ENCODE measurements around the gene CUTA.

CUTA gene

DNA sequence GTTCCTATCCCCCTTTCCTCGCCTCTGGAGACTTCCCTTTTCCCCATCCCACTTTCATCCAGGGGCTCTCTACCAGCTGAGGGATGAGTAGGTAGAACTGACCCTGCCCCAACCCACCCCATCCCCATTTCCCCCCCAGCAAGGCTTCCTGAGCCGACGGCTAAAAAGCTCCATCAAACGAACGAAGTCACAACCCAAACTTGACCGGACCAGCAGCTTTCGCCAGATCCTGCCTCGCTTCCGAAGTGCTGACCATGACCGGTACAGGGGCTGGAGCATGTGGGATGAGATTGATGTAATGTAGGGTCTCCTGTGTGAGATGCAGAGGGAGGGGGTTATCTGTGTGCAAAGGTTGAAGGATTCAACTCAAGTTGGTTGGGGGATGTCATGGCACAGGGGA is 14.6 kb upstream of the CUTA start:
- peak overlapping the region; percentile 98 for H2BK5ac ChIP-seq (ENCODE audit: low read length)
- peak overlapping the region; percentile 87 for H3K4ac ChIP-seq (ENCODE audit: low read depth, low read length)
- no peak overlapping the region for H4K8ac ChIP-seq (ENCODE audit: low read depth, low read length)
- H2BK120ac ChIP-seq (ENCODE audit: low read depth, low read length): peak overlapping the region; percentile 66
- H3K27me3 ChIP-seq (ENCODE audit: insufficient read depth, low read length, poor library complexity): no peaks in the 10 kb centered on the region
- peak overlapping the region; percentile 81 for H3K56ac ChIP-seq (ENCODE audit: low read length)
- peak overlapping the region; percentile 69 for H3K18ac ChIP-seq (ENCODE audit: low read length)
- H3K27ac ChIP-seq (ENCODE audit: low read depth, low read length): peak overlapping the region; percentile 98
- H3K36me3 ChIP-seq (ENCODE audit: control insufficient read depth, insufficient read depth, low read length): peaks cover 9% of the 10 kb centered on the region
- H3K9ac ChIP-seq (ENCODE audit: low read length): peak overlapping the region; percentile 71
- no peak overlapping the region for H2BK15ac ChIP-seq (replicated peaks; ENCODE audit: low read depth)
- no peak overlapping the region for H3K23ac ChIP-seq (ENCODE audit: low read length)
- H3K4me1 ChIP-seq (ENCODE audit: control insufficient read depth, low read depth, low read length): peaks cover 30% of the 10 kb centered on the region
- H3K79me2 ChIP-seq (ENCODE audit: control insufficient read depth, insufficient read depth, low read length): peaks cover 40% of the 10 kb centered on the region
- peak overlapping the region; percentile 2 for H2AK5ac ChIP-seq (ENCODE audit: low read length)
- peak overlapping the region; percentile 71 for H3K4me2 ChIP-seq (ENCODE audit: low read length)
- no peak overlapping the region for H3K4me3 ChIP-seq (ENCODE audit: low read length)
- no CpG with 5 or more reads among the region's 10 CpGs for WGBS (ENCODE audit: extremely low coverage, insufficient coverage, low lambda C conversion rate)
- peaks cover 27% of the 10 kb centered on the region for H3K79me1 ChIP-seq (ENCODE audit: low read length)
- no peak overlapping the region for H4K5ac ChIP-seq (ENCODE audit: low read length)
- no peak for DNase-seq

DNA sequence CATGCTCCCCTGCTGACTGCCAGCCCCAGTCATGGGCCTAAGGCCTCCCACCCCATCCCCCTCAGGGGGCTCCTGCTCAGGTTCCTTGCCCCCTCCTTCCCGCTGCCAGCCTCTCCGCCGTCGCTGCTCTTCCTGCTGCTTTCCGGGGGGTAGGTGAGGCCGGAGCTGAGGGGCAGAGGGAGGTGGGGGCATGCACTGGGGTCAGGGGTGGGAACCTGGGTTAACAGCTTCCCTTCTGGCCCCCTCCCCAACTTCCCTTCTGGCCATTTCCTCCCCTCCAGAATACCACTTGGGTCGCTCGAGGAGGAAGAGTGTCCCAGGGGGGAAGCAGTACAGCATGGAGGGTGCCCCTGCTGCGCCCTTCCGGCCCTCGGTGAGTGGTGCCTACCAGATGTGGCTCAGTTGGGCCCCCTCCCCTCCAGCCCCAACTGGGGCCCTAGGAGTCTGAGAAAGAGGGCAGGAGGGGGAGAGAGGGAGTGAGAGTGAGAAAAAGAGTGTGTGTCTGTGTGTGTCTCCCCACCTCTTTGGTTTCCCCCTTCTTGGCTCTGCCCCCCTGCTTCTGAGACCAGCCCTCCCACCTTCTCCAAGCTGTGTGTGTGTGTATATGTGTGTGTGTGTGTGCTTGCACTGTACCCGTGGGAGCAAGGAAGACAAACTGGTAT is 14.1 kb upstream of the CUTA start:
- H3K4me1 ChIP-seq (ENCODE audit: control insufficient read depth, low read depth, low read length): peaks cover 34% of the 10 kb centered on the region
- no peaks in the 10 kb centered on the region for H3K27me3 ChIP-seq (ENCODE audit: insufficient read depth, low read length, poor library complexity)
- H2AK5ac ChIP-seq (ENCODE audit: low read length): peak overlapping the region; percentile 97
- no peak overlapping the region for H3K4me3 ChIP-seq (ENCODE audit: low read length)
- no peak overlapping the region for H2BK15ac ChIP-seq (replicated peaks; ENCODE audit: low read depth)
- WGBS (ENCODE audit: extremely low coverage, insufficient coverage, low lambda C conversion rate): no CpG with 5 or more reads among the region's 12 CpGs
- H4K5ac ChIP-seq (ENCODE audit: low read length): no peak overlapping the region
- H3K4me2 ChIP-seq (ENCODE audit: low read length): peak overlapping the region; percentile 71
- peak overlapping the region; percentile 86 for H3K18ac ChIP-seq (ENCODE audit: low read length)
- peak overlapping the region; percentile 94 for H4K8ac ChIP-seq (ENCODE audit: low read depth, low read length)
- peak overlapping the region; percentile 81 for H3K56ac ChIP-seq (ENCODE audit: low read length)
- H3K9ac ChIP-seq (ENCODE audit: low read length): peak overlapping the region; percentile 71
- peak overlapping the region; percentile 98 for H3K27ac ChIP-seq (ENCODE audit: low read depth, low read length)
- H3K79me2 ChIP-seq (ENCODE audit: control insufficient read depth, insufficient read depth, low read length): peaks cover 44% of the 10 kb centered on the region
- peak overlapping the region; percentile 98 for H2BK5ac ChIP-seq (ENCODE audit: low read length)
- peak overlapping the region; percentile 66 for H2BK120ac ChIP-seq (ENCODE audit: low read depth, low read length)
- H3K23ac ChIP-seq (ENCODE audit: low read length): peak overlapping the region; percentile 69
- peaks cover 9% of the 10 kb centered on the region for H3K36me3 ChIP-seq (ENCODE audit: control insufficient read depth, insufficient read depth, low read length)
- H3K4ac ChIP-seq (ENCODE audit: low read depth, low read length): peak overlapping the region; percentile 87
- DNase-seq: peak; percentile 39
- peaks cover 31% of the 10 kb centered on the region for H3K79me1 ChIP-seq (ENCODE audit: low read length)

DNA sequence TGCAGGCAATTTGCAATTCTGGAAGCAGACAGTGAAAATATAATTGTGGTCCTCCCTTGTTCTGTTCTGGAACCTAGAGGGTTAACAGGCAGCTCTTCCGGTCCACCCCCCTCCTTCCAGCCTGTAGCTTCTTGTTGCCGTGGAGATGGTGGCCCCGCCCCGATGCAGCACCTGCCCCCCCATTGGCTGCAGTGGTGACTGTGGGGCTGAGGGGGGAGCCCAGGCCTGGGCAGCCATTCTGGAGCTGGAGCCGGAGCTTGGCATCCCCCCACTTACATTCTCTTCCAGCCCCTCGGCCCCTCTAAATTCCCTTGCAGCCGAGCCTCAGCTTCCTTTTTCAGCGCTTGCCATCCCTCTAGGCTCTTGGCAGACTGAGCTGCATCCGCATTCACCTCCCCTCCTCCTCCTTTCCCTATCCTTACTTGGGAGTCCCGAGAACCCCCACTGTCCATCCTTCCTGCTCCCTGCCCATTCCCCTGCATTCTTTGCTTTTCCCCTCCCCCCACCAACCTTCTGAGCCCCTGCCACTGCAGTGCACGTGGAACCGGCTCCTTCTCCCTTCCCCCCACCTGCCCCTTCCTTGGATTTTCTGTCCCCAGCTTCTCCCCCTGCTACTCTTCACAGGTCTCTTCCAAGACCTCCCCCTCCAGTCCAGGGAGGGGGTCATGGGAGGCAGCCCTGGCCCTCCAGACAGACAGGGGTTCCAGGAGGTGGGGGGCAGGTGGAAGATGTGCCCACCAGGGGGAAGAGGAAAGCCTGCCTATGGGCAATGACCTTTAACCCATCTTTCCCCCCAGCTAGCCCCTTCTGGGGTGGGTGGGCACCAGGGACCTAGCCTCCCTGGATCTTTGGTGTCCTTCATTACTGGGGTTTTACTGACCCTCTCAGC is 13.3 kb upstream of the CUTA start:
- peaks cover 46% of the 10 kb centered on the region for H3K79me2 ChIP-seq (ENCODE audit: control insufficient read depth, insufficient read depth, low read length)
- H2BK5ac ChIP-seq (ENCODE audit: low read length): peak overlapping the region; percentile 98
- peak overlapping the region; percentile 71 for H3K4me2 ChIP-seq (ENCODE audit: low read length)
- H4K8ac ChIP-seq (ENCODE audit: low read depth, low read length): peak overlapping the region; percentile 94
- peak overlapping the region; percentile 69 for H3K23ac ChIP-seq (ENCODE audit: low read length)
- H3K79me1 ChIP-seq (ENCODE audit: low read length): peaks cover 33% of the 10 kb centered on the region
- no CpG with 5 or more reads among the region's 12 CpGs for WGBS (ENCODE audit: extremely low coverage, insufficient coverage, low lambda C conversion rate)
- H2BK120ac ChIP-seq (ENCODE audit: low read depth, low read length): peak overlapping the region; percentile 39
- H3K36me3 ChIP-seq (ENCODE audit: control insufficient read depth, insufficient read depth, low read length): peaks cover 9% of the 10 kb centered on the region
- peak overlapping the region; percentile 71 for H3K9ac ChIP-seq (ENCODE audit: low read length)
- H2BK15ac ChIP-seq (replicated peaks; ENCODE audit: low read depth): peak overlapping the region; percentile 11
- H3K56ac ChIP-seq (ENCODE audit: low read length): peak overlapping the region; percentile 81
- H3K4ac ChIP-seq (ENCODE audit: low read depth, low read length): peak overlapping the region; percentile 87
- no peak overlapping the region for H4K5ac ChIP-seq (ENCODE audit: low read length)
- H3K27me3 ChIP-seq (ENCODE audit: insufficient read depth, low read length, poor library complexity): no peaks in the 10 kb centered on the region
- peak overlapping the region; percentile 33 for H3K4me3 ChIP-seq (ENCODE audit: low read length)
- H3K27ac ChIP-seq (ENCODE audit: low read depth, low read length): peak overlapping the region; percentile 98
- DNase-seq: peak; percentile 98
- peak overlapping the region; percentile 86 for H3K18ac ChIP-seq (ENCODE audit: low read length)
- H3K4me1 ChIP-seq (ENCODE audit: control insufficient read depth, low read depth, low read length): peaks cover 35% of the 10 kb centered on the region
- H2AK5ac ChIP-seq (ENCODE audit: low read length): peak overlapping the region; percentile 97

DNA sequence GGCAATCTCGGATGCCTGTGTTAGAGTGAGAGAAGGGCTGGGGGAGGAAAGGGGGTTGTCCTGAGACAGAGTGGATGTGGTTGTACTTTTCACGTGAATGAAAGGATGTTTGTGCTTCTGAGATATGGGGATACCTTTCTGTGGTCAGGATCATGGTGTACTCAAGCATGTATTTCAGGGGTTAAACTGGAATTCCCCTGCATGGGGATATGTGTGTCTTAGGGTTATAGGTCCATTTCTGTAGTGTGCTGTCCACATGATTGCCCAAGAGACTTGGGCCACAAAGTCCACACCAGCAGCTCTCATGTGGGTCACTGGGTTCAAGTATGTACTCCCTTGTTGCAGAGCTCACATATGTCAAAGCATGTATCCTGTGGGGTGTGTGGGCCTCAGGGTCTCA is 12.4 kb upstream of the CUTA start:
- H3K9ac ChIP-seq (ENCODE audit: low read length): peak overlapping the region; percentile 11
- peak overlapping the region; percentile 2 for H2AK5ac ChIP-seq (ENCODE audit: low read length)
- no peak overlapping the region for H3K23ac ChIP-seq (ENCODE audit: low read length)
- no peak overlapping the region for H3K18ac ChIP-seq (ENCODE audit: low read length)
- no peak overlapping the region for H4K8ac ChIP-seq (ENCODE audit: low read depth, low read length)
- H3K27ac ChIP-seq (ENCODE audit: low read depth, low read length): peak overlapping the region; percentile 98
- no peak overlapping the region for H3K4me3 ChIP-seq (ENCODE audit: low read length)
- no peak overlapping the region for H3K4ac ChIP-seq (ENCODE audit: low read depth, low read length)
- no CpG with 5 or more reads among the region's 2 CpGs for WGBS (ENCODE audit: extremely low coverage, insufficient coverage, low lambda C conversion rate)
- H4K5ac ChIP-seq (ENCODE audit: low read length): no peak overlapping the region
- H2BK120ac ChIP-seq (ENCODE audit: low read depth, low read length): no peak overlapping the region
- H3K79me1 ChIP-seq (ENCODE audit: low read length): peaks cover 30% of the 10 kb centered on the region
- no peaks in the 10 kb centered on the region for H3K27me3 ChIP-seq (ENCODE audit: insufficient read depth, low read length, poor library complexity)
- no peak overlapping the region for H3K4me2 ChIP-seq (ENCODE audit: low read length)
- peak overlapping the region; percentile 52 for H2BK5ac ChIP-seq (ENCODE audit: low read length)
- H3K4me1 ChIP-seq (ENCODE audit: control insufficient read depth, low read depth, low read length): peaks cover 35% of the 10 kb centered on the region
- peak overlapping the region; percentile 70 for H3K56ac ChIP-seq (ENCODE audit: low read length)
- no peak for DNase-seq
- H3K36me3 ChIP-seq (ENCODE audit: control insufficient read depth, insufficient read depth, low read length): peaks cover 2% of the 10 kb centered on the region
- H2BK15ac ChIP-seq (replicated peaks; ENCODE audit: low read depth): no peak overlapping the region
- peaks cover 46% of the 10 kb centered on the region for H3K79me2 ChIP-seq (ENCODE audit: control insufficient read depth, insufficient read depth, low read length)

DNA sequence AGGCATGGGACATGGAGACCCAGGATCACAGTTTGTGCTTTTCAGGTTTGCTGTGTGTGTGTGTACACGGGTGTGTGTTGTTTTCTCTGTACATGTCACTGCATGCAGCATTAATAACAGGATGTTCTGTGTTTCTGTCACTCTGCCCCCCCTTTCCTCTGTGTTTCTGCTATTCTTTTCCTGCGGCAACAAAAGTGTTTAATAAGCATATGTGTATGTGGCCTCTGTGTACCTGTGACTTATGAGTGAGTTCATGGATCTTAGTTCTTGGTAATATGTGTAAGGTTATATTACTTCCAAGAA is 11.8 kb upstream of the CUTA start:
- H3K27ac ChIP-seq (ENCODE audit: low read depth, low read length): no peak overlapping the region
- DNase-seq: no peak
- no peak overlapping the region for H4K5ac ChIP-seq (ENCODE audit: low read length)
- no peak overlapping the region for H3K4me3 ChIP-seq (ENCODE audit: low read length)
- H2AK5ac ChIP-seq (ENCODE audit: low read length): no peak overlapping the region
- H3K79me2 ChIP-seq (ENCODE audit: control insufficient read depth, insufficient read depth, low read length): peaks cover 43% of the 10 kb centered on the region
- H3K4ac ChIP-seq (ENCODE audit: low read depth, low read length): no peak overlapping the region
- H3K27me3 ChIP-seq (ENCODE audit: insufficient read depth, low read length, poor library complexity): no peaks in the 10 kb centered on the region
- no peak overlapping the region for H3K4me2 ChIP-seq (ENCODE audit: low read length)
- no peak overlapping the region for H4K8ac ChIP-seq (ENCODE audit: low read depth, low read length)
- no CpG with 5 or more reads among the region's 2 CpGs for WGBS (ENCODE audit: extremely low coverage, insufficient coverage, low lambda C conversion rate)
- peaks cover 40% of the 10 kb centered on the region for H3K4me1 ChIP-seq (ENCODE audit: control insufficient read depth, low read depth, low read length)
- H3K23ac ChIP-seq (ENCODE audit: low read length): peak overlapping the region; percentile 38
- no peaks in the 10 kb centered on the region for H3K36me3 ChIP-seq (ENCODE audit: control insufficient read depth, insufficient read depth, low read length)
- peak overlapping the region; percentile 2 for H3K56ac ChIP-seq (ENCODE audit: low read length)
- peak overlapping the region; percentile 11 for H3K9ac ChIP-seq (ENCODE audit: low read length)
- H3K18ac ChIP-seq (ENCODE audit: low read length): no peak overlapping the region
- H2BK120ac ChIP-seq (ENCODE audit: low read depth, low read length): no peak overlapping the region
- H2BK5ac ChIP-seq (ENCODE audit: low read length): no peak overlapping the region
- H3K79me1 ChIP-seq (ENCODE audit: low read length): peaks cover 29% of the 10 kb centered on the region
- no peak overlapping the region for H2BK15ac ChIP-seq (replicated peaks; ENCODE audit: low read depth)

Data from mesendoderm (in vitro differentiated cells).